Heart left ventricle (tissue), 13 donors: ENCODE data around the gene GOLGA6A.
"Not testable (repeated sequence)": the region's sequence is repeated elsewhere in the genome, so short reads cannot be mapped to it uniquely, and the experiment has no call there.

Experiments used
- CTCF ChIP-seq, 12 donors: fragments of 200-600 bp; sonication (generic) in 4 of 12; IDR thresholded peaks; one replicate each; pipeline versions ENCODE4 v1.5.0 to v1.8.0; 2018 to 2022; ENCODE audit warnings: antibody characterized with exemption in 12 of 12, mild to moderate bottlenecking in 5 of 12
- POLR2A ChIP-seq, 2 donors: fragments of 450-650 bp; IDR thresholded peaks; one replicate each; pipeline ENCODE4 v1.6.1; 2017; ENCODE audit warnings: antibody characterized with exemption in 2 of 2, mild to moderate bottlenecking in 2 of 2, moderate library complexity in 2 of 2
- donor health status: ischemic (EF 13 %, LVEDD 7.1; RV severe dilation, severe dysfunction).
- donor health status: DM: no; HTN: yes; CAD: no.
- donor health status: DM: no; HTN: no; CAD: no.
- donor health status: ischemic (EF 25% LVEDD 6.9; RV normal size, moderate dysfunction).
- donor health status: ischemic (EF 25% LVEDD 5.7; RV mildly dilated, moderate dysfunction).
- donor health status: ischemic (EF 35%, LVEDD 5.7; RV mildly dilated, moderate dysfunction).
- donor health status: nonischemic (EF 11% LVEDD 7.7; RV severe dilation, severe dysfunction).
- donor health status: DM: yes; HTN: yes; CAD: no.
- donor health status: PGD.
- donor health status: ischemic (EF 29% LVEDD 5.4; RV normal size, mild dysfunction).
- donor health status: nonischemic (EF 23%, LVEDD 6.1; RV moderate dilation, normal function).

- not testable (repeated sequence) for TF ChIP-seq CTCF, POLR2A (IDR thresholded peaks at IDR 0.05)
Measured at GRCh38 chr15:74072132-74072531, 10.2 kb downstream of the GOLGA6A start.
